ENCODE measurements around the gene RPRD1B. TPM values are rescaled to one million over a fixed set of nuclear protein-coding genes. Genes with fewer than 3 reads are reported as not detected.

RPRD1B gene
- total RNA-seq, 4 donors from 2014 or later = 44.5 to 55.4 (median 52.4) TPM

- no peak overlapping the region for H3K4me3 ChIP-seq
- H3K27ac ChIP-seq = no peak overlapping the region
- no peak for DNase-seq
- H3K27me3 ChIP-seq = no peaks in the 10 kb centered on the region
- no peak for TF ChIP-seq CTCF (IDR thresholded peaks at IDR 0.05)
- TF ChIP-seq POLR2A (IDR thresholded peaks at IDR 0.05) = no peak
- H3K36me3 ChIP-seq = peaks cover 0 to 47% (median 0%) of the 10 kb centered on the region in 3 donors
- no peaks in the 10 kb centered on the region for H3K9me3 ChIP-seq
- H3K4me1 ChIP-seq = no peaks in the 10 kb centered on the region
Measured at GRCh38 chr20:38055848-38056247, 22.3 kb downstream of the RPRD1B start.

- H3K27ac ChIP-seq = no peak overlapping the region
Measured at GRCh38 chr20:38057351-38057972, 23.9 kb downstream of the RPRD1B start.

GRCh38 chr20:38059832-38060231 is 26.3 kb downstream of the RPRD1B start:
- Histone ChIP-seq H3K36me3 (peaks cover 0 to 71% (median 0%) of the 10 kb centered on the region in 3 donors), H3K27ac (no peak overlapping the region)
- DNase-seq = no peak

More at GRCh38 chr20:38057351-38057972, 23.9 kb downstream of the RPRD1B start:
- H3K4me1 ChIP-seq = no peaks in the 10 kb centered on the region
- no peak overlapping the region for H3K4me3 ChIP-seq
- no peaks in the 10 kb centered on the region for H3K27me3 ChIP-seq
- TF ChIP-seq CTCF (IDR thresholded peaks at IDR 0.05) (peak; percentile 47 to 85 (median 79)), POLR2A (IDR thresholded peaks at IDR 0.05) (no peak)
- DNase-seq = peak; percentile 82 to 96 (median 94)
- H3K36me3 ChIP-seq = peaks cover 0 to 50% (median 0%) of the 10 kb centered on the region in 3 donors
- no peaks in the 10 kb centered on the region for H3K9me3 ChIP-seq

GRCh38 chr20:38060536-38060935 is 27.0 kb downstream of the RPRD1B start:
- Histone ChIP-seq H3K9me3 (no peaks in the 10 kb centered on the region), H3K4me3 (no peak overlapping the region), H3K36me3 (peaks cover 0 to 78% (median 0%) of the 10 kb centered on the region in 3 donors), H3K4me1 (no peaks in the 10 kb centered on the region), H3K27ac (no peak overlapping the region), H3K27me3 (no peaks in the 10 kb centered on the region)
- TF ChIP-seq CTCF (IDR thresholded peaks at IDR 0.05) (no peak), POLR2A (IDR thresholded peaks at IDR 0.05) (no peak)
- no peak for DNase-seq

More at GRCh38 chr20:38059832-38060231, 26.3 kb downstream of the RPRD1B start:
- H3K4me1 ChIP-seq = no peaks in the 10 kb centered on the region
- no peak for TF ChIP-seq POLR2A (IDR thresholded peaks at IDR 0.05)
- TF ChIP-seq CTCF (IDR thresholded peaks at IDR 0.05) = no peak
- H3K27me3 ChIP-seq = no peaks in the 10 kb centered on the region
- no peak overlapping the region for H3K4me3 ChIP-seq
- no peaks in the 10 kb centered on the region for H3K9me3 ChIP-seq

- TF ChIP-seq POLR2A (IDR thresholded peaks at IDR 0.05) (no peak), CTCF (IDR thresholded peaks at IDR 0.05) (no peak)
- Histone ChIP-seq H3K4me1 (no peaks in the 10 kb centered on the region), H3K36me3 (peaks cover 0 to 84% (median 0%) of the 10 kb centered on the region in 3 donors), H3K27ac (no peak overlapping the region), H3K9me3 (no peaks in the 10 kb centered on the region), H3K4me3 (no peak overlapping the region), H3K27me3 (no peaks in the 10 kb centered on the region)
- no peak for DNase-seq
Measured at GRCh38 chr20:38061109-38061508, 27.6 kb downstream of the RPRD1B start.

Measured in Peyer's patch (tissue), 4 donors.